IPS DF 19.7 (cell line): ENCODE data around the gene MPHOSPH9.

ENCODE experiments used
- DNase-seq: peaks from one replicate; pipeline ENCODE4 v3.0.0-alpha.2; 2013; ENCODE audit warnings: low read depth, low spot score

MPHOSPH9 gene

DNA sequence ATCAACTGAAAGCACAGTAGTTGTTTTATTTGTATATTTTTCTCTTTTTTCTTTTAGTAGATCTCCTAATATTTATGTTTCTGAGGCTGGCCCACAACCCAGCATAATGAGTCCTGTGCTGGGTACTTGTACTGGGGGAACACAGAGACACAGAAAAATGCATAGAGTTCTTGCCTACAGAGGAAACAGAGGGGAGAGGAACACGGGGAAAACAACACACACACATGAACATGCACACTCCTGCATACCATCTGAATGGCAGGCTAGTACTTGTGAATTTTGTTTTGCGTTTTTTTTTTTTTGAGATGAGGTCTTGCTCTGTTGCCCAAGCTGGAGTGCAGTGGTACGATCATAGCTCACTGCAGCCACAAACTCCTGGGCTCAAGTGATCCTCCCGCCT lies 103.3 kb downstream of the MPHOSPH9 start:
- DNase-seq, result no peak

DNA sequence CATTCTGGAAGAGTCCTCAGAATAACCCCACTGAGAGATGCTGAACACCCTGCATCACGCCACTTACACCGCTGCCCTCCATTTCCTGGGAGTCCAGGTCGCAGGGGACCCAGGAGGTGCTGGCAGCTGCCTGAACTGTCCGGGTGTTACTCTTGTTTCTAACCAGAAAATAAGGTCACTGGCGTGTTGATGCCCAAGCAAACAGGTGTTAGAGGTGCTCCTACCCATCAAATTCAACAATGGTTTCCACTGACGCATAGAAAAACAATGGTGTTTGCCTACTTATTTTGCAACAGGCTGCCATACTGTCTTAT lies 105.8 kb downstream of the MPHOSPH9 start:
- no peak for DNase-seq

DNA sequence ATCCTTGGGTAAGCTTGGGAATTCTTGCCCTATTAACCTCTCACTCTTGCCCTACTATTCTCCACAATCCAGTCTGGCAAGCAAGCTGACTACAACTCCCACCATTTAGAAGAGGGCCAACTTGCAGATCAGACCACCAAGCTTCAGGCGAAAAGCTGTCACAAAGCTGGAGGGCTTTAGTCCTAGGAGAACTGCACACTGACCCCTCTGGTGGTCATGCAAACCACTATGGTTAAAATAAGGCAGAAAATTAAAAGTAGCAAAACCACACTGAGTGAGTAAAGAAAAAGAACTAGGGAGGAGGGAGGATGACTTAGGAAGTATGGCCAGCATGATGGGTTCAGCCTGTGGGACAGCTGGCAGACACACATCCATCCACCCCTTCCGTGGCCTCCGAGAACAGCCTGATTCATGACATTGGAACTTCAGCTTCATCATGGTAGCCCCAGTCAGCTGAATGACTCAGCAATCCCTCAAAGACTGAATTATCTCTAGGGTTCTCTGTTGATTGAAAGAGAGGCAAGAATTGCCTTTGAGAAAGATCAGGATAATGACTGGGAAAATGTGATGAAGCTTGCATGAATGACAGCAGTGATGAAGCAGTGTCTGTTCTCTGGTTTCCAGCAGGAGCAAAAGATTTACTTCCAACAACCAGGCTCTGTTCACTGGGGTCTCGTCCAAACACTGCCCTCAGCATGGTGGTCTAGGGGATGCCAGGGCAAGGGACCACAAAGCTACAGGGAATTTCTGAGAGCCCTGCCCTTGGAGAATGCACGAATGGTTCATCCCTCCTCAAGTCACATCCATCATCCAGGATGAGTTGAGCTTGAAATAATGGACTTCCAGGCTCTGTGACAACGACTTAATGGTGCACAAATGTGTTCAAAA lies 106.4 kb downstream of the MPHOSPH9 start:
- no peak for DNase-seq

DNA sequence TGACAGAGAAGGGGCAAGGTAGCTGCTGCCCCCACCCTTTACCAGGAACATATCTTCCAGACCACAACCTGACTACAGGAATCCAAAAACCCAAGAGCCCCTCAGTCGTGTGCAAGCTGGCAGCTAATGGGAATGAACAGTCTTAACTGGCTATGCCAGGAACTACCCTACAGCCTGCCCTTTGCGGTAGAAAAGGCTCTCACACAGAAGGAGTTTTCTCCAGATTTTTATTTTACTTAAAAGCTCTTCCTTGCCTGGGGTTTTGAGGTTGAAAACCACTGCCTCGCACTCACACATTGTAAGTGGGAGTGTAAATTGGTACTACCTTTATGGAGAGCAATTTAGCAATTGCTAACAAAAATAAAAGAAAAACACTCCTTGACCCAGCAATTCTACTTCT lies 110.3 kb downstream of the MPHOSPH9 start:
- no peak for DNase-seq

DNA sequence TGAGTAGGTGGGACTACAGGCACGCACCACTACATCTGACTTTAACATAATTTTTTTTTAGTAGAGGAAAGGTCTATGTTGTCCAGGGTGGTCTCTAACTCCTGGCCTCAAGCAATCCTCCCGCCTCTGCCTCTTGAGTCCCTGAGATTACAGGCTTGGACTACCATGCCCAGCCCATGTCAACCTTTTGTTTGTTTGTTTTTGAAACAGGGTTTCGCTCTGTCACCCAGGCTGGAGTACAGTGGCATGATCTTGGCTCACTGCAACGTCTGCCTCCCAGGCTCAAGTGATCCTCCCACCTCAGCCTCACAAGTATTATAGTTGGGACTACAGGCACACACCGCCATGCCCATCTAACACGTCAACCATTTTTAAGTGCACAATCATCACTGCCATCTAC lies 111.3 kb downstream of the MPHOSPH9 start:
- DNase-seq, result no peak

DNA sequence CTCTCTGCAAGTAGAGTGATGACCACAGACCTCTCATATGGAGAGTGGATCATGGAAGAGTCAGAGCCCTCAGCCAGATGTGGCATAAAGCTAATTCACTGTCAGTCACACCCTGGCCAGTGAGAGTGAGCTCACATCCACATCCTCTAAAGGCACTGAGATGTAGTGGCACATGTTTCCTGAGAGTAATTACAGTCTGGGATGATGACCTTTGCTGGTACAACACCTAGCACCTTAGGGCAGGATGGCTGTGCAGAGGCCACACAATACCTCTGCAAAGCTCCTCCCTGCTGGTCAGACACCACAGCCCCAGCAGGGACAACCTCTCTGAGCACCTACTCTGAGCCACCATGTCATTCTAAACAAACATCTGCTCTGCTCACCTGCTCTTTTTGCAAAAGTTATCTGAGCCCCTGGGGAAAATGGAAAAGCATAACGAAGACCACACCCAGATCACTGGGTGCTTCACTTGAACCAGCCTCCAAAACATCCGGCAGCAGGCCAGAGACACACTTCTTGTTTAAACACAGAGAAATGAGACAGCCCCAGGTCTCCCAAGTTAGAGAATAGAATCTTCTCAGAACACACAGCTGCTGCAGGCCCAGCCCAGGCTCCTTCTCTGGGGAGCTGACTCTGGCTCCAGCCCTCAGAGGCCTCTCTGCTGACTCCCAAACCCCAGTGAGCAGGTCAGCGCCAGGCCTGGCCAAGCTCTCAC lies 112.3 kb downstream of the MPHOSPH9 start:
- DNase-seq, result no peak

DNA sequence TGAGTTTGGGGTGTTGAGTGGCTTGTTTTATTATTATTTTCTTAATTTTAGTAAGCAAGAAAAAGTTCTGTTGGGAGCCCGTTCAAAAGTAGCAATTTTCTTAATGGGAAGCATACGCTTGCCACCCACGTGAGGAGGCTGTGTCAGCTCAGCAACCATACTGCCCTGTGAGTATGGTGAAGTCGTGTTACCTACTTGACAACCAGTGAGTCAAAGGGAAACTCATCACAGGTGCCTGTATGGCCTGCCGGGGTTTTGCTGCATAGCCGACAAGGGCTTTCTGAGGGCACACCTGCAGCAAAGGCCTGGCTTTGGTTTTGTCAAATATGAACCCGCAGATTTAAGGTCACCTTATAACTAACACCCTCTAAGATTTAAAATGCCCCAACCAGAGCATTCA lies 113.1 kb downstream of the MPHOSPH9 start:
- no peak for DNase-seq

DNA sequence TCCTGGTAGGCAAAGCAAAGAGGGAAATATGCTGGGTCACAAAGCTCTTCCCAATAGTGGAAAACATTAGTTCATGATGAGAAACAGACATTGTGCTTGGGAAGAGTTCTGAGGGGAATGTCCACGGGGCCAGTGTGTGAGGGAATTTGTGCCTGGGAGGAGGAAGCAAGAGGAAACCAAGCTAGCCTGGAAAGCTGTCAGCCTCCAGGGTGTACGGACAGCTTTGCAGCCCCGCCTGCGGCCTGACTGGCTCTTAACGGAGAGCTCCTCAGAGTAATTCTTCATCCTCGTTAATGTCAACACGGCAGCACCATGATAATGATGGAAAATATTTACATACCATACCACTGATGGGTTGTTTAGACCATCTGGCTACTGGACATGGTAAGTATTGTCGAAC lies 114.4 kb downstream of the MPHOSPH9 start:
- DNase-seq, result no peak

DNA sequence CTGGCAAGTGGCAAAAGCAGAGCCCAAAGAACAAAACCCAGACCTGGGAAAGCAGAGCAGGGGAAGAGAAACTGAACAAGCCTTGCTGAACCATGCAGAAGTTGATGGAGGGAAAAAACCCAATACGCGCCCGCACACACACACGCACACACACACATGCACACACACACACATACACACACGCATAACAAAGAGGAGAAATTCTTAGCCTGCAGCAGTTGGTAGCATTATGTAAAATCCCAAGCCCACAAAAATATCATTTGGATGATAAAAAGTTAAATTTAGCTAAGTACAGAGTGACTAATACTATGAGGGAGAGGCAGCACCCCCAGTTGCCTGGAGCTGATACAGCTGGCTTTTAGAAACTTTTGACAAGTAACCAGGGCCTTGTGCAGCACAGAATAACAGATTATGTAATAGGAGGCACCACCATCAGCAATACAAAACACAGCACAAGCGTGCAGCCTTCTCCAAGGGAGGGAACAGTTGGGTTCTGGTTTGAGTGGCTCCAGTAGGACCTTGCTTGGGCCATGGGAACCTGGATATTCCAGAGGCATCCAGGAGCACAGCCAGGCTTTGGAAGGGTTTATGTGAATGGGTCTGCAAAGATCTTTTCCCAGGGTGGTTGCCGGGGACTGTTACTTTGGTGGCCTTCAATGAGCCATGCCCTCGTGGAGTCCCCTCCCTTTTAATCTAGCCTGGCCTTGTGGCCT lies 117.4 kb downstream of the MPHOSPH9 start:
- DNase-seq, result no peak

DNA sequence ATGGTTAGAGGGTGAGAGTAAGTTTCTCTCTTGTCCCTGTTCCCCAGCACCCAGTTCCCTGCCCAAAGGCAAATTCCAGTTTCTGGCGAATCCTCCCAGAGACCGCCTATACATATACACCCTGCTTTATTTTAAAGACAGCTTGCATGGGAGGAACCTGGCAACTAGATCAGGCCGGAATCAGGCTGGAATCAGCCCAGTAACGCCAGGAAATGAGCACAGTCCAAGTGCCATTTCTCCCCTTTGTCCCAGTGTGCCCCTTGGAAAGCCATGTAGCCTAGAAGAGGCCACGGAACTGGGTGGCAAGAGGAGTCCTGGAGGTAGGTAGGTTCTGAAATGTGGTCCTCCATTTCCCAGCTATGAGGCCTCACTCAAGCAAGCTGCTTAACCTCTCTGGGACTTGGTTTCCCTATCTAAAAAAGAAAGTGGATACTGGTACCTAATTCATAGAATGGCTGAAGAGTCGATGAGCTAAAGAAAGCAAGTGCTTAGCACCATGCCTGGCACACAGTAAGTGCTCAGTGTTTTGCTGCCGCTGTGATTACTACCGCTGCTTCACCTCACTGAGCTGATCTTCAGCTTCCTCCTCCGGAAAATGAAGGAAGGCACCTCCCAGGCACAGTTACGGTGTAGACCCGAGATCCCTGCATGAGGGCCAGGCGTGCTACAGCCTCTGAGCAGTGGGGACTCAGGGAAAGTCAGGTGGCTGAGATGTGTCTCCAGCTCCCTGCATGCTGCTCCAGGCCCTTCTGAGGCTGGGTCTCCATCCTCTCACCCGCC lies 118.4 kb downstream of the MPHOSPH9 start:
- no peak for DNase-seq

DNA sequence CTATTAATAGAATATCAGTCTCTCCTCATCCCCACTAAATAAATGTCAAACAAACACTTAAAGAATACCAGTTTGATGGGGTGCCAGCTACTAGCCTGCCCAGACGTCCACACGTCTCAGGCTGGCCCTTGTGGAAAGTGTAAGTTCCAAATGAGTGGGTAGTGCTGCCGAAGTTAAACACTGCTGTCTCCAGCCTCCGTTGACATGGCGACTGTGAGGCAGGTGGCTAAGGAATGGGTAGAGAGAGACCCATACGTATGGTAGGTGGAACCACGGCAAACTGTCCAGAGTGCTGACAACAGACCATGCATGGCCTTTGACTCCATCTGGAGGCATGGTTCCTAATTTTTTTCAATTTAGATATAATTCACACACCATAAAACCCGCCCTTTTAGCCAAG lies 119.9 kb downstream of the MPHOSPH9 start:
- no peak for DNase-seq

DNA sequence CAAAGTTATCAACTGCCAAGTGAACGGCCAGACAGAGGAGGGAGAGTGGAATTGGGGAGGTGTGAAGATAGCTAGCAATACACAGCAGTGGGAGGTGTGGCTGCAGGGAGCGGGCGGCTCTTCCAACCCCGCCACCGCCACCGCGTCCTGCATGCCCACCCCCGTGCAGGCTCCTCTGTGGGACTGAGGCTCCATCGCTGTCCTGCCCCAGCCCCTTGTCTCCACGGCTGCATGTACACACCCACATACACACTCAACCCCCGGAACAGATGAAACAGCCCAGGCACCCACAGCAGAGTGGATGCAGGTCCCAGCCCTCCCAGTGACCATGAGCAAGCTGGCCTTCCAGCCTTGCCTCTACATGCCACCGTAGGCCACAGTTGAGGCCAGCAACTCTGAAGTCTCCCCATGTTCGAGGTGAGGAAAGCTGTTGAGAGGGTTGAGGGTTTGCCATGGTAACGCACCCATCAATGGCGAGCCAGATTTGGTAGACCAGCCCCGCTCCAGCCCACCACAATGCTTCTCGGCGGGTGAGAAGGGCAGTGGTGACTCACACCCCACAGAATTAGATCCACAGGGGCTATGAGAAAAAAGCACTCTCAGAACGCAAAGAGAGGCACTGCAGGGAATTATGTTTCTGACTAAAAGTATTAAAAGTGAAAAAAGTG lies 121.3 kb downstream of the MPHOSPH9 start:
- DNase-seq, result no peak

DNA sequence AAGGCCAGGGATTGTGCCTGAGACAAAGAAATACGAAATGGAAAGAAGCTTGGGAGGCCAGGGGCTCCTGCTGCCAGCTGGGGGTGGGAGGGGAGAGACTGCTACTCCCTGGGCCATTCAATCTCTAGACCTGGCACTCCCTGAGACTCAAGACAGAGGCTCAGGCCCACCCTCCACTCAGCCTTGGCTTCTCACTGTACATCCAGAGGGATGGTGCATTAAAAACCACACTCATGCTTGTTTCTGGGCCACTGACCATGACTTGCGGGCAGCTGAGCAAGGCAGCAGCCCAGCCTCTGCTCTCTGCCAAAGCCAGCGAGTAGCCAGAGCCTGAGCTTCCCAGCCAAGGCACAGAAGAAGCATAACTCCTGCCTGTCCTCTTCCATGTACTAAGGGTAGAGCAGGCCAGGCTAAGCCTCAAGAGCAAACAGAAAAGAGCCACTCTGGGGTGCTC lies 123.6 kb downstream of the MPHOSPH9 start:
- no peak for DNase-seq

DNA sequence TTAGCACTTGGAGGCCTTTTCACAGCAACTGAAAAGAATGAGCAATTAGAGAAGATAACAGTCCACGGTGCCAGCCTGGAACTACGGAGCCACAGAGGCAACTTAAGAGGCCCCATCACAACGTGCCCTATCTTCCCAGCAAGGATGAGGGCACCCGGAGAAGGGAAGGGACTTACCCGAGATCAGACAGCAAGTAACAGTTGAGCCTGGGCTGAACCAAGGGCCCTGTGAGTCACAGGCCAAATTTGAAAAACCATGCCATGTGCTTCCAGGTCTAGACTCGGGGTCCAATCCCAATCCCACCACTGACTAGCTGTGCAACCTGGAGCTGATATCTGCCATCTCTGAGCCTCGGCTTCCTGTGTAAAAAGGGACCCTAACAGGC lies 124.3 kb downstream of the MPHOSPH9 start:
- no peak for DNase-seq

DNA sequence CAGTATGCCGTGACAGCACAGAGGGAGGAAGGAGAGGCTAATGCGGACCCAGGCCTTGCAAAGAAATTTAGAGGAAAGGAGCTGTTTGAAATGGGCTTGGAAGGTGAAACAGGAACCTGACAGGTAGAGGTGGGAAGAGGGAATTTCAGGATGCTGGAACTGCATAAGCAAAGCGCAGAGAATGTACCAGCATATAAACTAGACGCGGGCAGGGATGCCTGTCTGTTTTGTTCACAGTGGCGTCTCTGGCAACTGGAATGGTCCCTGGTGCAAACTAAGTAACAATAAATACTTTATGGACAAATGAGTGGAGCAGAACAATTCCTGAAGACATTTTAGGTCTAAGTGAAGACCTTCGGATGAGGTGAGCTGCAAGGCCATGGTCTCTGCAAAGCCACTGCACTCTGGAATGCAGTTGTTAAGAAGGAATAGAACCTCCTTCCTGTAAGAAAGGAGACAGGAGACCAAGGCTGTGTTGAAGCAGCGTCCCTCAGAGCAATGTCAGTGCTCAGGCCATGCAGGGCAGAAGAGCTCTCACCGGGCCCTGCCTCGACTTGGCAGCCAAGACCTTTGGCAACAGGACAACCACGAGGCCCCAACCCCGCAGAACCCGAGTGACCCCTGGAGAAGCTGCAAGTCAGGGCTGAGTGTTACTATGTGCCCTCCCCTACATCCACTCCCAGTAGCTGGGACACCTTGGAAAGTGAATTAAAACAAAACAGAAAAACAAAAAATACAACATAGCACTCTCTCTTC lies 124.8 kb downstream of the MPHOSPH9 start:
- no peak for DNase-seq

DNA sequence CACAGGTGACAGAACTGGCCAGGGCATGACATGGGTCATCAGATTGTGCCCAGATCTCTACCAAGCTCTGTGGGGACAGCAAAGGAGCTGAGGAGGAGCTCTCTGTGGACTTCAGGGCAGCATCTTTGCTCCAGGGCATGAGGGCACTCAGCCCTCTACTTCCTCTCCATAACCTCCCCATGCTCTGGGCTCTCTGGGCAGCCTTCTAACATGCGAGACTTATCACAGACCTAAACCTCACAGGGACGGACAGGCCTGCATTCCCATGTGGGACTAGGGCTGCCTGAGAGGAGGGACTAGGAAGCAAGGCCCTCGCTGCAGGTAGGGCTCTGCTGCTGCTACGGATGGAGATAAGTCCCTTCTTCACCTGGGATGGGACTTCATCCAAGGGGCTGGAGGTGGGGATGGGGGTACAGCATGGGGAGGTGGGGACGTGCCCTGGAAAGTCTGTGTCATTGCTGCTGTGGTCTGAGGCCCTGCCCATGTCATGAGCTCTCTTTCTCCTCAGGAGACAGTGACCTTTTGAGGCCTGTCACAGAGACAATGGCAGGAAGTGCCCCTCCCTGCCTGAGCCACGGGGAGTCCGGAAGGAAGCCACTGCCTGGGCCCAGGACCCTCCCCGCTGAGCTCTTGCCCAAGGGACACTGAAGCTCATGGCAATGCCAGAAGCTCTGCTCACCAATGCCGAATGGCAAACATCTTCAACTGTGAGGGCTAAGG lies 126.1 kb downstream of the MPHOSPH9 start:
- no peak for DNase-seq

DNA sequence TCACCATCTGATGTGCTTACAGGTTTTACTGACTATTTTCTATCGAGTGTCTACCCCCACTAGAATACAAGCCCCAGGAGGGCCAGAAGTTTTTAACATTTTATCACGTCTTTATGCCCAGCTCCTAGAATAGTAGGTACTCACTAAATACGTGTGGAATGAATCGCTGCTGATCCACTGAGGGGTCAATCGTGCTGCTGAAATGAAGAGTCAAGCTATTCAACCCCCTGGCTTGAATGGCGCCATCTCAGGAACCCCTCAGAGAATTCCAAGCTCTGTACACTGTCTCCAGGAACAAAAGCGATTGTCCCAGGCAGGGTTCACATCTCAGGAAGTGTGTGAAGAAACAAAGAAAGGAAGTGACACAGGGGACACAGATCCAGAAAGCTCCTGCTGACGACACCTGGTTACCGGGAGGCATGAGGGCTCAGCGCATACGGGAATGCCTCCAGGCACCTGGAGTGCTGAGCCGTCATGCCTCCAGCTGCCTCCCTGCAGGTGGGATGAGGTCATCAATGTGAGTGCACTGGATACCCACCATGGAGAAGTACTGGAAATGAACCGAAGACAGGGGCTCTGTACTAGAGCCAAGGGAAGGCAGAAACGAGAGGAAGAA lies 127.6 kb downstream of the MPHOSPH9 start:
- DNase-seq, result no peak

DNA sequence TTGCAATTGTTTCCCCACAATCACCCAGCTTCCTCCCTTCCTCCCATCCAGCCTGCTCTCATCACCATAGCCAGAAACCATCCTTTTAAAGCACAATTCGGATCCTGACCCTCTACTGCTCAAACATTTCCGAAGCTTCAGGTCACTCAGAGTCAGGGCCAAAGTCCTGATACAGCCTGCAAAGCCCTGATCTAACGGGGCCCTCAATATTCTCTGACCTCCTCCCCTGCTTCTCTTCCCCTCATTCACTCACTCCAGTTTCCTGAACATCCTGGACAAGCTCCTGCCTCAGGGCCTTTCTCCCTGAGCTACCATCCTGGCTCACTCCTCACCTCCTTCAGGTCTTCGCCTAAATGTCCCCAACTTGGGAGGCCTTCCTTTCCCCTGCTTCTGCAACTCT lies 128.1 kb downstream of the MPHOSPH9 start:
- DNase-seq, result no peak
